ENCODE results near the gene GZMB.
"Not testable (repeated sequence)": the region's sequence is repeated elsewhere in the genome, so short reads cannot be mapped to it uniquely, and the experiment has no call there.

DNA sequence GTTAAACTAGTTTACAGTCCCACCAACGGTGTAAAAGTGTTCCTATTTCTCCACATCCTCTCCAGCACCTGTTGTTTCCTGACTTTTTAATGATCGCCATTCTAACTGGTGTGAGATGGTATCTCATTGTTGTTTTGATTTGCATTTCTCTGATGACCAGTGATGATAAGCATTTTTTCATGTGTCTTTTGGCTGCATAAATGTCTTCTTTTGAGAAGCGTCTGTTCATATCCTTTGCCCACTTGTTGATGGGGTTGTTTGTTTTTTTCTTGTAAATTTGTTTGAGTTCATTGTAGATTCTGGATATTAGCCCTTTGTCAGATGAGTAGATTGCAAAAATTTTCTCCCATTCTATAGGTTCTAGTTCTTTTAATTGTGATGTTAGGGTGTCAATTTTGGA, 49.6 kb downstream of the GZMB start:
- TF ChIP-seq, protein P1, sequence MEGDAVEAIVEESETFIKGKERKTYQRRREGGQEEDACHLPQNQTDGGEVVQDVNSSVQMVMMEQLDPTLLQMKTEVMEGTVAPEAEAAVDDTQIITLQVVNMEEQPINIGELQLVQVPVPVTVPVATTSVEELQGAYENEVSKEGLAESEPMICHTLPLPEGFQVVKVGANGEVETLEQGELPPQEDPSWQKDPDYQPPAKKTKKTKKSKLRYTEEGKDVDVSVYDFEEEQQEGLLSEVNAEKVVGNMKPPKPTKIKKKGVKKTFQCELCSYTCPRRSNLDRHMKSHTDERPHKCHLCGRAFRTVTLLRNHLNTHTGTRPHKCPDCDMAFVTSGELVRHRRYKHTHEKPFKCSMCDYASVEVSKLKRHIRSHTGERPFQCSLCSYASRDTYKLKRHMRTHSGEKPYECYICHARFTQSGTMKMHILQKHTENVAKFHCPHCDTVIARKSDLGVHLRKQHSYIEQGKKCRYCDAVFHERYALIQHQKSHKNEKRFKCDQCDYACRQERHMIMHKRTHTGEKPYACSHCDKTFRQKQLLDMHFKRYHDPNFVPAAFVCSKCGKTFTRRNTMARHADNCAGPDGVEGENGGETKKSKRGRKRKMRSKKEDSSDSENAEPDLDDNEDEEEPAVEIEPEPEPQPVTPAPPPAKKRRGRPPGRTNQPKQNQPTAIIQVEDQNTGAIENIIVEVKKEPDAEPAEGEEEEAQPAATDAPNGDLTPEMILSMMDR (conservative IDR thresholded peaks at IDR 0.05; ENCODE audit: low read length) = not testable (repeated sequence)
- not testable (repeated sequence) for TF ChIP-seq EZH2phosphoT487 (IDR thresholded peaks at IDR 0.05; ENCODE audit: borderline replicate concordance, low read depth, low read length)

Measured in OCI-LY7 (cell line).